ENCODE data around the gene ANO7. TPM values are rescaled to one million over a fixed set of nuclear protein-coding genes. Genes with fewer than 3 reads are reported as not detected.

The ANO7 gene
- total RNA-seq, 2 donors from 2014 or later: 0.99 to 1.6 TPM

- intact Hi-C loops (cut with DNase I): no loop called here
- Histone ChIP-seq H3K4me3 (no peak overlapping the region), H3K27ac (no peak overlapping the region), H3K36me3 (replicated peaks in 1 of 2; ENCODE audit: insufficient read depth in 1 of 2, low read depth in 2 of 2) (no peaks in the 10 kb centered on the region), H3K27me3 (no peaks in the 10 kb centered on the region), H3K9me3 (no peaks in the 10 kb centered on the region), H3K4me1 (peaks cover 30% of the 10 kb centered on the region)
- ATAC-seq (no peak), DNase-seq (no peak)
- 92 to 93% methylated on average over 6 of the region's 6 CpGs for WGBS, 2 donors
- no peak for TF ChIP-seq POLR2A (IDR thresholded peaks at IDR 0.05)
- TF ChIP-seq, protein P1, sequence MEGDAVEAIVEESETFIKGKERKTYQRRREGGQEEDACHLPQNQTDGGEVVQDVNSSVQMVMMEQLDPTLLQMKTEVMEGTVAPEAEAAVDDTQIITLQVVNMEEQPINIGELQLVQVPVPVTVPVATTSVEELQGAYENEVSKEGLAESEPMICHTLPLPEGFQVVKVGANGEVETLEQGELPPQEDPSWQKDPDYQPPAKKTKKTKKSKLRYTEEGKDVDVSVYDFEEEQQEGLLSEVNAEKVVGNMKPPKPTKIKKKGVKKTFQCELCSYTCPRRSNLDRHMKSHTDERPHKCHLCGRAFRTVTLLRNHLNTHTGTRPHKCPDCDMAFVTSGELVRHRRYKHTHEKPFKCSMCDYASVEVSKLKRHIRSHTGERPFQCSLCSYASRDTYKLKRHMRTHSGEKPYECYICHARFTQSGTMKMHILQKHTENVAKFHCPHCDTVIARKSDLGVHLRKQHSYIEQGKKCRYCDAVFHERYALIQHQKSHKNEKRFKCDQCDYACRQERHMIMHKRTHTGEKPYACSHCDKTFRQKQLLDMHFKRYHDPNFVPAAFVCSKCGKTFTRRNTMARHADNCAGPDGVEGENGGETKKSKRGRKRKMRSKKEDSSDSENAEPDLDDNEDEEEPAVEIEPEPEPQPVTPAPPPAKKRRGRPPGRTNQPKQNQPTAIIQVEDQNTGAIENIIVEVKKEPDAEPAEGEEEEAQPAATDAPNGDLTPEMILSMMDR (IDR thresholded peaks at IDR 0.05): no peak
Measured at GRCh38 chr2:241219856-241220356, 31.4 kb downstream of the ANO7 start.

DNA sequence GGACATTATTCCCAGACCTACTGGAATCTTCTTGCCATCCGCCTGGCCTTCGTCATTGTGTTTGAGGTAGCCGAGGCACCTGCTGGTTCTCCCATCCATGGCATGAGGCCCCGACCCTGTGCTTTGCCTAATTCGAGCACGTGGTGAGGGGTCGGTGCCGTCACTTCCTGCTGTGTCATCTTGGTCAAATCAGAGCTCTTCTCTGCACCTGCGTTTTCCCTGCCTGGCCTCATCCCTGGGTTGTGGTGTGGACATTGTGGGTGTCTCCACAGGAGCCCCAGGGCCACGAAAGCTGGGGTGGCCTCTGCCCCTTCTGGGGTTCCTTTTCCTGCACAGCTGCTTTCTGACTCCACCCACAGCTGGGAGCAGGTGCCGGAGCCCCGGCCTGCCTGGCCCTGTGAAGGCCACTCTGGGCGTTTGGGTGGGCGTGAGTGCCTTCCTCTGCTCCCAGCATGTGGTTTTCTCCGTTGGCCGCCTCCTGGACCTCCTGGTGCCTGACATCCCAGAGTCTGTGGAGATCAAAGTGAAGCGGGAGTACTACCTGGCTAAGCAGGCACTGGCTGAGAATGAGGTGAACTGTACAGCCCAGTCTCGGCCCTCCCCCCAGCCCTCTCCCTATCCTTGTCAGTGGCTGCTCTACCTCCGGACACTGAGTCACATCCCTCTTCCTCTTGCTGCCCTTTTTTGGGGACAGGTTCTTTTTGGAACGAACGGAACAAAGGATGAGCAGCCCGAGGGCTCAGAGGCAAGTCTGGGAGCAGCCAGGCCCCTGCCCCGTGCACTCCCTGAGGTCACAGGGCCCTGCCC lies 34.9 kb downstream of the ANO7 start:
- Histone ChIP-seq H3K4me3 (no peak overlapping the region), H3K9me3 (no peaks in the 10 kb centered on the region), H3K27me3 (no peaks in the 10 kb centered on the region), H3K4me1 (peaks cover 25% of the 10 kb centered on the region), H3K27ac (peak overlapping the region in 2 of 4 donors; percentile 19 to 33), H3K36me3 (replicated peaks in 1 of 2; ENCODE audit: insufficient read depth in 1 of 2, low read depth in 2 of 2) (peaks cover 0 to 16% of the 10 kb centered on the region in 2 donors)
- DNase-seq: no peak
- peak; percentile 16 for ATAC-seq
- intact Hi-C loops (cut with DNase I): no loop called here
- TF ChIP-seq POLR2A (IDR thresholded peaks at IDR 0.05): no peak
- TF ChIP-seq, protein P1 (IDR thresholded peaks at IDR 0.05): no peak
- 42 to 46% methylated on average over 10 to 22 of the region's 23 CpGs for WGBS, 2 donors

DNA sequence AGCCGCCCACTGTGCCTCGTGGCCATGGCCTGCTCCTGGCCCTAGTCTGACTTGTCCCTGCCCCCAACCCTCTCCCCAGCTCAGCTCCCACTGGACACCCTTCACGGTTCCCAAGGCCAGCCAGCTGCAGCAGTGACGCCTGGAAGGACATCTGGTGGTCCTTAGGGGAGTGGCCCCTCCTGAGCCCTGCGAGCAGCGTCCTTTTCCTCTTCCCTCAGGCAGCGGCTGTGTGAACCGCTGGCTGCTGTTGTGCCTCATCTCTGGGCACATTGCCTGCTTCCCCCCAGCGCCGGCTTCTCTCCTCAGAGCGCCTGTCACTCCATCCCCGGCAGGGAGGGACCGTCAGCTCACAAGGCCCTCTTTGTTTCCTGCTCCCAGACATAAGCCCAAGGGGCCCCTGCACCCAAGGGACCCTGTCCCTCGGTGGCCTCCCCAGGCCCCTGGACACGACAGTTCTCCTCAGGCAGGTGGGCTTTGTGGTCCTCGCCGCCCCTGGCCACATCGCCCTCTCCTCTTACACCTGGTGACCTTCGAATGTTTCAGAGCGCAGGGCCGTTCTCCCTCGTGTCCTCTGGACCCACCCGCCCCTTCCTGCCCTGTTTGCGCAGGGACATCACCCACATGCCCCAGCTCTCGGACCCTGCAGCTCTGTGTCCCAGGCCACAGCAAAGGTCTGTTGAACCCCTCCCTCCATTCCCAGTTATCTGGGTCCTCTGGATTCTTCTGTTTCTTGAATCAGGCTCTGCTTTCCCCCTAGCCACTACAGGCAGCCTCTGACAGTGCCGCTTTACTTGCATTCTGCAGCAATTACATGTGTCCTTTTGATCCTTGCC lies 35.8 kb downstream of the ANO7 start:
- peak; percentile 21 for ATAC-seq
- H3K9me3 ChIP-seq: no peaks in the 10 kb centered on the region
- peak in 1 of 4 donors; percentile 37 for DNase-seq
- no peaks in the 10 kb centered on the region for H3K27me3 ChIP-seq
- WGBS, 2 donors: 21 to 27% methylated on average over 20 to 26 of the region's 26 CpGs
- peaks cover 17% of the 10 kb centered on the region for H3K4me1 ChIP-seq
- H3K27ac ChIP-seq: peak overlapping the region in 2 of 4 donors; percentile 19 to 33
- peaks cover 7 to 24% of the 10 kb centered on the region in 2 donors for H3K36me3 ChIP-seq (replicated peaks in 1 of 2; ENCODE audit: insufficient read depth in 1 of 2, low read depth in 2 of 2)
- intact Hi-C loops (cut with DNase I): no loop called here
- no peak overlapping the region for H3K4me3 ChIP-seq
- TF ChIP-seq, protein P1 (IDR thresholded peaks at IDR 0.05): no peak
- no peak for TF ChIP-seq POLR2A (IDR thresholded peaks at IDR 0.05)

GRCh38 chr2:241224851-241225438 lies 36.5 kb downstream of the ANO7 start:
- 77% methylated on average over 8 of the region's 8 CpGs for WGBS, 2 donors
- ATAC-seq (no peak), DNase-seq (no peak)
- Histone ChIP-seq H3K27me3 (no peaks in the 10 kb centered on the region), H3K4me3 (no peak overlapping the region), H3K4me1 (peaks cover 14% of the 10 kb centered on the region), H3K36me3 (replicated peaks in 1 of 2; ENCODE audit: insufficient read depth in 1 of 2, low read depth in 2 of 2) (peaks cover 14 to 31% of the 10 kb centered on the region in 2 donors), H3K27ac (peak overlapping the region in 2 of 4 donors; percentile 19 to 33), H3K9me3 (no peaks in the 10 kb centered on the region)
- no peak for TF ChIP-seq POLR2A (IDR thresholded peaks at IDR 0.05)
- TF ChIP-seq, protein P1 (IDR thresholded peaks at IDR 0.05): no peak
- intact Hi-C loops (cut with DNase I): no loop called here
